Gastrocnemius medialis (tissue), 4 donors: Measurements from ENCODE around the gene TNFAIP3. TPM values are rescaled to one million over a fixed set of nuclear protein-coding genes. Genes with fewer than 3 reads are reported as not detected.

ENCODE experiments used
- ATAC-seq, 2 donors: fragments of 150-250 bp; one replicate each; pipeline ENCODE4 v1.9.1; 2016
- DNase-seq, 2 donors: peaks; one replicate each; pipeline ENCODE4 v3.0.0-alpha.2; 2019
- H3K27ac ChIP-seq, 4 donors: fragments of 200-600 bp; sonication (generic); 1 replicate in 1 of 4; 2 replicates in 3 of 4; pipeline ENCODE4 v1.5.1; 2016 to 2018; ENCODE audit warnings: mild to moderate bottlenecking in 2 of 4, moderate library complexity in 1 of 4
- H3K27me3 ChIP-seq, 3 donors: fragments of 200-600 bp; sonication (generic) in 2 of 3; 1 replicate in 1 of 3; 2 replicates in 2 of 3; pipeline versions ENCODE4 v1.5.1 to v1.6.0; 2016 to 2019; ENCODE audit warnings: mild to moderate bottlenecking in 1 of 3, moderate library complexity in 1 of 3
- H3K36me3 ChIP-seq, 2 donors: fragments of 200-600 bp; sonication (generic) in 1 of 2; one replicate each; pipeline ENCODE4 v1.5.1; 2017 to 2018
- H3K4me1 ChIP-seq, 2 donors: fragments of 200-600 bp; sonication (generic) in 1 of 2; one replicate each; pipeline ENCODE4 v1.5.1; 2016 to 2017; ENCODE audit warnings: mild to moderate bottlenecking in 2 of 2
- H3K4me3 ChIP-seq, 4 donors: fragments of 200-600 bp; sonication (generic) in 3 of 4; 1 replicate in 1 of 4; 2 replicates in 3 of 4; pipeline ENCODE4 v1.5.1; 2016 to 2019; ENCODE audit warnings: mild to moderate bottlenecking in 2 of 4
- H3K9me3 ChIP-seq, 3 donors: fragments of 200-600 bp; sonication (generic) in 2 of 3; 1 replicate in 1 of 3; 2 replicates in 2 of 3; pipeline ENCODE4 v1.5.1; 2016 to 2019
- CTCF ChIP-seq, 5 experiments: fragments of 450-650 bp in 3 of 5; fragments of 200-600 bp in 2 of 5; sonication (generic) in 2 of 5; IDR thresholded peaks in 4 of 5; conservative IDR thresholded peaks in 1 of 5; 1 replicate in 4 of 5; 2 replicates in 1 of 5; pipeline ENCODE4 v1.5.1; 2016 to 2019; ENCODE audit warnings: antibody characterized with exemption in 5 of 5, mild to moderate bottlenecking in 3 of 5, moderate library complexity in 3 of 5
- POLR2A ChIP-seq, 2 donors: fragments of 450-650 bp; IDR thresholded peaks; one replicate each; pipeline ENCODE4 v1.6.1; 2017; ENCODE audit warnings: antibody characterized with exemption in 2 of 2, mild to moderate bottlenecking in 2 of 2, moderate library complexity in 2 of 2
- in situ Hi-C, 4 donors: fragments of 200-750 bp; cut with MboI; loops; one replicate each; pipeline versions ENCODE4 v1.15.0 to v1.8.0; 2017; ENCODE audit warnings: low sequenced_read_pairs in 4 of 4
- intact Hi-C: fragments of 100-400 bp; cut with DNase I; formaldehyde crosslinking; loops from one replicate; pipeline ENCODE4 v1.15.1; 2023; ENCODE audit warnings: low total_unique reads
- total RNA-seq, 4 donors: library from RNA; depleted of rRNA; stranded (reverse); fragments of >200 nt; gene quantifications; one replicate each; pipeline versions ENCODE4 v1.1.0 to v1.2.3, GENCODE V29; 2016

TNFAIP3 gene
- total RNA-seq, 4 donors from 2014 or later = 2.6 to 7.1 (median 4.7) TPM

GRCh38 chr6:137875058-137875520 lies 8.0 kb downstream of the TNFAIP3 start:
- in situ Hi-C loops = loop anchor here in 1 of 4 donors (5.0 to 10.0 kb wide), 2 partner anchors 70 to 168 kb away; no protein-coding TSS in a partner anchor
- H3K9me3 ChIP-seq = no peaks in the 10 kb centered on the region
- no peak for DNase-seq
- no peak overlapping the region for H3K27ac ChIP-seq
- peaks cover 19 to 37% of the 10 kb centered on the region in 2 donors for H3K4me1 ChIP-seq
- intact Hi-C loops = no loop called here
- no peaks in the 10 kb centered on the region for H3K27me3 ChIP-seq
- no peak for ATAC-seq
- H3K36me3 ChIP-seq = peaks cover 0 to 59% of the 10 kb centered on the region in 2 donors
- TF ChIP-seq CTCF (IDR thresholded peaks at IDR 0.05 in 4 of 5, conservative IDR thresholded peaks at IDR 0.05 in 1 of 5) = no peak
- TF ChIP-seq POLR2A (IDR thresholded peaks at IDR 0.05) = no peak
- no peak overlapping the region for H3K4me3 ChIP-seq

- DNase-seq (no peak), ATAC-seq (no peak)
- Histone ChIP-seq H3K4me3 (no peak overlapping the region), H3K4me1 (peaks cover 19 to 32% of the 10 kb centered on the region in 2 donors), H3K36me3 (peaks cover 0 to 64% of the 10 kb centered on the region in 2 donors), H3K27ac (no peak overlapping the region), H3K9me3 (no peaks in the 10 kb centered on the region), H3K27me3 (no peaks in the 10 kb centered on the region)
- TF ChIP-seq POLR2A (IDR thresholded peaks at IDR 0.05) = no peak
- no peak for TF ChIP-seq CTCF (IDR thresholded peaks at IDR 0.05 in 4 of 5, conservative IDR thresholded peaks at IDR 0.05 in 1 of 5)
- in situ Hi-C loops = loop anchor here in 1 of 4 donors (5.0 to 10.0 kb wide), 2 partner anchors 69 to 168 kb away; no protein-coding TSS in a partner anchor
- intact Hi-C loops = no loop called here
Observed at GRCh38 chr6:137875606-137876005, 8.5 kb downstream of the TNFAIP3 start.

- Histone ChIP-seq H3K27ac (no peak overlapping the region), H3K4me1 (peaks cover 19 to 24% of the 10 kb centered on the region in 2 donors), H3K27me3 (no peaks in the 10 kb centered on the region), H3K9me3 (no peaks in the 10 kb centered on the region), H3K36me3 (peaks cover 0 to 72% of the 10 kb centered on the region in 2 donors), H3K4me3 (no peak overlapping the region)
- ATAC-seq = no peak
- in situ Hi-C loops (loop anchor here in 1 of 4 donors (5.0 to 10.0 kb wide), 2 partner anchors 68 to 169 kb away; no protein-coding TSS in a partner anchor), intact Hi-C loops (no loop called here)
- TF ChIP-seq POLR2A (IDR thresholded peaks at IDR 0.05) = no peak
- TF ChIP-seq CTCF (IDR thresholded peaks at IDR 0.05 in 4 of 5, conservative IDR thresholded peaks at IDR 0.05 in 1 of 5) = no peak
- no peak for DNase-seq
Observed at GRCh38 chr6:137876547-137876946, 9.5 kb downstream of the TNFAIP3 start.

- ATAC-seq (no peak), DNase-seq (no peak)
- Histone ChIP-seq H3K4me3 (no peak overlapping the region), H3K36me3 (peaks cover 2 to 74% of the 10 kb centered on the region in 2 donors), H3K4me1 (peaks cover 18 to 19% of the 10 kb centered on the region in 2 donors), H3K27ac (peak overlapping the region in 1 of 4 donors; percentile 2), H3K27me3 (no peaks in the 10 kb centered on the region), H3K9me3 (no peaks in the 10 kb centered on the region)
- in situ Hi-C loops = loop anchor here in 1 of 4 donors (5.0 to 10.0 kb wide), 2 partner anchors 68 to 170 kb away; no protein-coding TSS in a partner anchor
- intact Hi-C loops = no loop called here
- no peak for TF ChIP-seq CTCF (IDR thresholded peaks at IDR 0.05 in 4 of 5, conservative IDR thresholded peaks at IDR 0.05 in 1 of 5)
- TF ChIP-seq POLR2A (IDR thresholded peaks at IDR 0.05) = no peak
Observed at GRCh38 chr6:137877113-137877512, 10.1 kb downstream of the TNFAIP3 start.
